ENCODE data around the gene CSRNP2.
"Not testable (repeated sequence)": the region's sequence is repeated elsewhere in the genome, so short reads cannot be mapped to it uniquely, and the experiment has no call there.

CSRNP2 gene

DNA sequence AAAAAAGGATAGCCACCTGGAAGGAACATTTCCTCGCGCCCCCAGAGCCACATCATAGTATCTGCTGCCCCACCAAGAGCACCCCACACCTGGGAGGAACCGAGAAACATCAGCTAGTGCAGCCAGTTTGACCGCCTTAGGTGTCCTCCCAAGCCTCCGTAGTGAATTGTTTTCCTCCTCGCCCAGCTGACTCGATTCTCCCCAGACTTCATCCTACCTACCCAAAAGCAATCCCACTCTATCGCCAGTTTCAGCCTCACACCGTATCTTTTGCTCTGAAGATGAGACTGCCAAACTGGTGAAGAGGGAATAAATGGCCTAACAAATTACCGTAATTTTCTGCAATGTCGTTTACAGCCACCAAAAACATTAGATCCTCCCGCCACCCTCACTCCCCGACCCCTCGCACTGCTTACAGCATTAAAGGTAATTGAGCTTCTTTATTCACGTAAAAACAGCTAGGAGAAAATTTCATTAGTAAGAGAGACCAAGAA, 56.0 kb downstream of the CSRNP2 start:
- DNase-seq (ENCODE audit: low read depth), result no peak

DNA sequence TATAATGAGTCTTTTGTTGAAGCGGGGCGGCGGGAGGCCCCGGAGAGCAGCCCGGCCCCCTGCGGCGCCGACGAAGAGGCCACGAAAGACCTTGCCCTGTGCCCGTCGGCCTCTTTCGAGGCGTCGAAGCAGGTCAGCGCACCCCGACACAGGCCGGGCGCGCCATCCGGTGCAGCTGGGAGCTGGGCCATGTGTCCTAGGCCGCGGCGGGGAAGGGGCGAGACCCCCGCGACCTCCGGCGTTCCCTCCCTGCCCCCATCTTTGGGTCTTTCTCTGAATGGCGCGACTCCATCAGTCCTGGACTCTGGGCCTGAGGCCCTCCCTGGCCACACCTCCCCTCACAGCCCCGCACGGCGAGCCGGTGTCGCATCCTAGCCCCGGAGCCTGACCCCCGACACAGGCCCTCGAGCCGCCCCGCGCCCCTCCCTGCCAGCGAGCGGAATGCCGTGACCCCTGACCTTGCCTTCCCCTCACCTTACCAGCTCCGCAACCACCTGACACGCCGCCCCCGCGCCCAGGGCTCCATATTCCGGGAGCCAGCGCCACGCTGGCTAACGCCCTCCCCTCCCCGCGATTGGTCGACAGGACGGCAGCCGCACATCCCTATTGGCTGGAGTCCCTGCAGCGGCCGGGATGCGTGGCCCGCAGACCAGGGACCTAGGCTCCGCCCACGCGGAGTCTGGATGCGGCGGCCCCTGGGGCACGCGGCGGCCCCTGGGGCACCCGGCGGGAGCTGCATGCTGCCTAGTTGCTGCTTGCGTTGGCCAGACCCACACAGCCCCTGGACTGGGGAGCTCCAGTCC, 57.4 kb downstream of the CSRNP2 start, which contains the start of gene SLC11A2:
Gene SLC11A2 (minus strand): TSS at position 549 of the 803 bp plus-strand sequence. CDS start 15,656 bp downstream, outside the sequence.
- peak; percentile 85 for DNase-seq (ENCODE audit: low read depth)

DNA sequence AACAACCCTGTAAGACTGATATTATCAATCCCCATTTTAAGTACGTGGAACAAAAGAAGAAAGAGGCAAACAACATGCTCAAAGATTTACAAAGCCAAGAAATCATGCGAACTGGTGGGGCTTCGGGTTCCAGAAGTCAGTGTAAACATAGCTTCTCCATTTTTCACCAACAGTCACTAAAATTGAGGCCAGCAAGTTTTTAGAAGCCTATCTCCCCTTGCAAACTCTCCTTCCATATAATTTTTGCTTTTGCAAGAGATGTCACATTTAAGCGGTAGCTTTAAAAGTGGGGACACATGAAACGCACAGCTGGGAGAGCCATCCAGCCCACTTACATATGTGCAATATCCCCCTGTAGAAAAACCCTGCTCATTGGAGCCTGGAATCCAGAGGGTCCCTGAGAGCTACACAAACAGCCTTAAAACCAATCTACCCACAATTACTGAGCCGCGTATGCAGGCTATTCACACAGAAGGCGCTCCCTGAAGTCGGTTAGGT, 58.0 kb downstream of the CSRNP2 start:
- DNase-seq (ENCODE audit: low read depth), result no peak

DNA sequence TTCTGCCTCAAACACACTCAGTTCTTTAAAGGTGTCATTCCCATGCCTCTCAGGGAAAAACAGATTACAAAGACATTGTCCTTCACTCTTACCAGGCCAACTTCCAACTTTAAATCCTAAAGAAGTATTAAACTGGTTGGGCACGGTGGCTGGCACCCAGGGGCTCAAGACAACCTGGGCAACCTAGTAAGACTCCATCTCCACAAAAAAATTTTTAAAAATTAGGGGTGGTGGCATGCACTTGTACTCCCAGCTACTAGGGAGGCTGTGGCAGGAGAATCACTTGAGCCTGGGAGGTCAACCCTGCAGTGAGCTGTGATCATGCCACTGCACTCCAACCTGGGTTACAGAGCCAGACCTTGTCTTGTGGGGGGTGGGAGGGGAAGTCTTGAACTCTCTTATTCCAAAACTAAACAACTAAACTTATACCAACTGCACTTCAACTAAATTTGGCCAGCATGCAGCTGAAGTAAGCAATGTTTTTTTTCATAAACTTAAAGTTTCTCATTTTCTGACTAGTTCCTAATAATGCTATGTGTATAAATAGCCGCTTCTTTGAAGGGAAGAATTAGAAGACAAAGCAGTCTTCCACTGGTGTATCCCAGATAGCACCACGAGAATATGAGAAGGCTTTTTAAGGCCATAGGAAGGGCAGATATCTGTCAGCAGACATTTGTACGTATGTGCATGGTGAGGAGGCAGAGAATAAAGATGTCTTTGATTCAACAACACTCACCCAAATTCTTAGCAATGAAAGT, 59.6 kb downstream of the CSRNP2 start:
- no peak for DNase-seq (ENCODE audit: low read depth)

DNA sequence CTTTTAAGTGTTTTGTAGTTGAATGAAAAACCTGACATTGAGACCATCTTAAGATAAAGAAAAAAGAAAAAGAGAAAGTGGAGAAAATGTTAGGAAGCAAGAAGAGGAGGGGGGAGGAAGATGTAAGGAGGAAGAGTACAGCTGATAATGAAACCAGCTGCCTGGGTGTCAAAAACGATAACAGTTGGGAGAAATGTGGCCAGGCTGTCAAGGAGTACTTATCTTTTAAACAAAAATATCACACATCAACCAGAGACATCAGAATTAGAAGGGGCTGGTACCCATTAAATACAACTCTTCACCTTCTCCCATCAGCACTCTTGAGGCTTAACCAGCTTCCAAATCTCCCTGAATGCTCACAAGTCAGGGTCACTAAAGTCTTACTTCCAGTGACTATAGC, 61.7 kb downstream of the CSRNP2 start:
- DNase-seq (ENCODE audit: low read depth), result no peak

DNA sequence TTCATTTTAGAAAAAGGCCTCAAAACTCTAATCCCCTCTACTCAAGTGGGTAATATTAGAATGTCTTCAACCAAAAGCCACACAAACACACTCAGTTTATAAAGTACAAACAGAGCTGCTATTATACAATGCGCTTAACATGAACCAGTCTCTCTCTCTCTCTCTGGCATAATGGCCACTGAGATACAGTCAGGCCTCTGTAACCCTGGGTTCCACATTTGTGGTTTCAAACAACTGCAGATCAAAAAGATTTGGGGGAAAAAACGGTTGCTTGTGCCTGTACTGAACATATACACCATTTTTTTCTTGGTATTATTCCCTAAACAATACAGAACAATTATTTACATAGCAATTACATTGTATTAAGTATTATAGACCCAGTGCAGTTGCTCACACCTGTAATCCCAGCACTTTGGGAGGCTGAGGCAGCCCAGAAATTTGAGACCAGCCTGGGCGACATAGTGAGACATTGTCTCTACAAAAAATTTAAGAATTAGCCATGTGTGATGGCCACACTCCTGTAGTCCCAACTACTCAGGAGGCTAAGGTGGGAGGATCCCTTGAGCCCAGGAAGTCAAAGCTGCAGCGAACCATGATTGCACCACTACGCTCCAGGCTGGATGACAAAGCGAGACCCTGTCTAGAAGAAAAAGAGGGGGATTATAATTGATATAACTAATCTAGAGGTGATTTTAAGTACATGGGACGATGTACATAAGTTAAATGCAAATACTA, 62.8 kb downstream of the CSRNP2 start:
- no peak for DNase-seq (ENCODE audit: low read depth)

DNA sequence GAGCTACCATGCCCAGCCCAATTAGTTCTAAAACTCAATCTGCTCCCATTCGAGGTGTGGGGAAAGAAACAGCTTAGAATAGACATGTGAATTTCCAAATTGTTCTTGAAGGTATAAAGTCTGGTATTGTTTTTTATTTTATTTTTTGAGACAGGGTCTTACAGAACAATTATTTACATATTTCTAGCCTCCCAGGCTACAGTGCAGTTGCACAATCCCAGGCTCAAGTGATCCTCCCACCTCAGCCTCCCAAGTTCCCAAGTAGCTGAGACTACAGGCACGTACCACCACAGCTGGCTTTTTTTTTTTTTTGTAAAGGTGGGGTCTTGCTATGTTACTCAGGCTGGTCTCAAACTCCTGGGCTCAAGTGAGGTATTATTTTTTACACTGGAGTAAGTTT, 63.5 kb downstream of the CSRNP2 start:
- DNase-seq (ENCODE audit: low read depth), result no peak

DNA sequence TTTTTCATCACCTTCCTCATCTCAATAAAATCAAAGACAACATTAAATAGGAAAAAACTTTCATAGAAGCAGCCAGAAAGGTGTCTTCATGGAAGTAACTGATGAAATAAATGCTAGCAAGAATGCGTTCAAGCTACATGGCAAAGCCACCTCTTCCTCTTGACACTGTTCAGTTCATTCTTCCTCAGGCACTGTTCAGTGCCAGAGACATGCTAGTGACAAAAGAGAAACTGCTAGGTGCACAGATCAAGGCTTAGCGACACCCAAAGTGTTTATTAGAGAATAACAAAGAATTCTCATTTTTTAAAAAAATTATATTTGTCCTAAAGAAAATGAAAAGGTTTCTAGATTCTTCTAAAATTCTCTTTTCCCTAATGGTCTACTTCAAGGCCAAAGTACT, 64.4 kb downstream of the CSRNP2 start:
- no peak for DNase-seq (ENCODE audit: low read depth)

DNA sequence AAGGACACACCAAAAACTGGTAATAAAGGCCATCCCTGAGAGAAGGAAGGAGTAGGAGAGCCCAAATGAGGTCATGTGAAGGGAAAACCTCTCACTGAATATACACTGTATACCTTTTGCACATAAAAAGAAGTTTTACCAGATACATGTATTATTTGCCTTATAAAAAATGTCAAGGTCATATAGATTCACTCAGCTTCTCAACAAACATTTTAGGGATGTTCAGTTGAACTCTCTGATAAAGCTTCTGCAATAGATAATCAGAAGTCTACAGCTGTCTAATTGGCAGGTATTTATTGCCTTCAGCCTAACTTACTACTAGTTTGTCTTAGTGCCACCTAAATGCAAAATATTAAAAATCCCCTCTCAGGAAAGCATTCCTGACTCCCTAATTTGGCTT, 65.9 kb downstream of the CSRNP2 start:
- no peak for DNase-seq (ENCODE audit: low read depth)

DNA sequence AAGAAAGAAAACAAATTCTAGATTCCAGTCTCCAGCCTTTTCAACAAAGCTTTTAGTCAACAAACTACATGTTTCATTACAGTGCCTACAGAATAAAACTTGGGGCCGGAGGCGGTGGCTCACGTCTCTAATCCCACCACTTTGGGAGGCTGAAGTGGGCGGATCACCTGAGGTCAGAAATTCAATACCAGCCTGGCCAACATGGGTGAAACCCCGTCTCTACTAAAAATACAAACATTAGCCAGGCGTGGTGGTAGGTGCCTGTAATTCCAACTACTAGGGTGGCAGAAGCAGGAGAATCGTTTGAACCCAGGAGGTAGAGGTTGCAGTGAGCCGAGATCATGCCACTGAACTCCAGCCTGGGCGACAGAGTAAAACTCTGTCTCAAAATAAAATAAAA, 68.9 kb downstream of the CSRNP2 start:
- DNase-seq (ENCODE audit: low read depth), result not testable (repeated sequence)

DNA sequence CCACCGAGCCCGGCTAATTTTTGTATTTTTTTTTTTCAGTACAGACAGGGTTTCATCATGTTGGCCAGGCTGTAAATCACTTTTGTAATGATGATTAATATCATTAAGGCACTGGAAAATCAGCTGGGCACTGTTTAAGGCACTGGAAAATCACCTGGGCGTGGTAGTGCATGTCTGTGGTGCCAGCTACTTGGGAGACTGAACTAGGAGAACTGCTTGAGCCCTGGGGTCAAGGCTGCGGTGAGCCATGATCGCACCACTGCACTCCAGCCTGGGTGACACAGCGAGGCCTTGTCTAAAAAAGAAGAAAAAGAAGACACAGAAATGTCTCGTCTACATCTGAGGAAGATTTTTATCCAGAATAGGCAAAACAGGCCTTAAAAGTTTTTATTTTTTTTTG, 70.0 kb downstream of the CSRNP2 start:
- DNase-seq (ENCODE audit: low read depth), result no peak

DNA sequence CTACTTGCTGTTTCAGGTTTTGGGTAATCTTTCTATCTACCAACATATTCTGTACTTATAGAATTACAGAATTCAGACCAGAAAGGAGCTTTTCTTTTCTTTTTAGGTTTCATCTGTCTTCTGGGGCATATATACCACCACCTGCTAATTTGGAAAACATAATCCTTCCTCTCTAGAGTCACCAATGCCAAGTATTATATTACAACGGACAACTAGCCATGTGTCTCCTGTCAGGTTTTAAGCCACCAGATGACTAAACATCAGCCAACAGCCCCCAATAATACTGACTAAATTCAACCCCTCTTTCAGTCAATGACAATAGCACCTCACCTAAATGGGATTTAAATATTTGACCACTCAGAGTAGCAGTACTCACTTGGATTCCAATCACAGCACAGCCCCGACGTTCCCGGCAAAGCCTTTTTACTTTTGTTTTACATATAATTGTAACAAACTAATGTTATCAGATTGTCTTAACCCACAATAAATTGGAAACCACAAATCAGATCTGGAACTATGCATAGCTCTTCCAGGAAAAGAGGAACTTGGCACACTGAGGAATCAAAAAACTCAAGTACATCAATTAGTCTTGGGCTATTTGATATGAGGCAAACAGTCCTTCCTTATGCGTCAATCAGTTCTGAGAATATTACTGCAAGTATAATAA, 70.7 kb downstream of the CSRNP2 start:
- no peak for DNase-seq (ENCODE audit: low read depth)

DNA sequence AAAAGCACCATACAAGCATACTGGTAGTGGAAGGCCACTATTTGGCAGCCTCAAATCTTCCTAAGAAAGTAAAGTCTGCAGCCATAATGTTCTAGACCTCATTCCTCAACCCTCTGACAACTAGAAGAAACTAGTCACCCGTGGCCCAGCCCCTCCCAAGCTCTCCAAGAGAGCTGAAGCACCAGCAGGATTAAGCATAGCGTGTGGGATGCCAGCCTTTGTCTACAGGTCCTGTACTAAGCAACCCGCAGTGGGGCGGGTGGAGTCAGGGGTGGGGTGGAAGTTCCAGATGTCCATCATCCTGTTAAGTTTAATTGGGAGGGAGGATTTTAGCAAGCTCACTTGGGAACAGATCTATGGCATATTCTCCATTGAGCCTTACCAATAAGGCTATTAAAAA, 71.4 kb downstream of the CSRNP2 start:
- no peak for DNase-seq (ENCODE audit: low read depth)
